Vagina (tissue), 2 donors: Measurements from ENCODE around the gene UBR3.

Source experiments
- POLR2A ChIP-seq, 2 donors: fragments of 450-650 bp; IDR thresholded peaks; one replicate each; pipeline ENCODE4 v1.6.1; 2017; ENCODE audit warnings: antibody characterized with exemption in 2 of 2, mild to moderate bottlenecking in 2 of 2, moderate library complexity in 2 of 2
- TF ChIP-seq, protein P1 (sequence below), 3 experiments: fragments of 450-650 bp in 2 of 3; fragments of 200-600 bp in 1 of 3; sonication (generic) in 1 of 3; IDR thresholded peaks; one replicate each; pipeline ENCODE4 v1.5.1; 2017 to 2019; ENCODE audit warnings: antibody characterized with exemption in 3 of 3, mild to moderate bottlenecking in 2 of 3, moderate library complexity in 2 of 3

DNA sequence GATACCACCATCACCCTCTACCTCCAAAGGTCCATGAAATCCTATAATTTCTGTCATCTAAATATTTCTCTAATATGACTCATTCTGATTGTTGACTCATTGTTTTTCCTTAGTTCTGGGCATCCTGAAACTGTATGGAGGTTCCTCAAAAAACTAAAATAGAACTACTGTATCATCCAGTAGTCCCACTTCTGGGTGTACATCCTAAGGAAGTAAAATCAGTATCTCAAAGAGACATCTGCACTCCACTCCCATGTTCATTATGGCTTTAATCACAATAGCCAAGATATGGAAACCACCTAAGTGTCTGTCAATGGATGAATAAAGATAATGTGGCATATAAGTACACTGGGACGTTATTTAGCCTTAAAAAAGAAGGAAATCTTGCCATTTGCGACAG lies 224.9 kb downstream of the UBR3 start:
- TF ChIP-seq, protein P1, sequence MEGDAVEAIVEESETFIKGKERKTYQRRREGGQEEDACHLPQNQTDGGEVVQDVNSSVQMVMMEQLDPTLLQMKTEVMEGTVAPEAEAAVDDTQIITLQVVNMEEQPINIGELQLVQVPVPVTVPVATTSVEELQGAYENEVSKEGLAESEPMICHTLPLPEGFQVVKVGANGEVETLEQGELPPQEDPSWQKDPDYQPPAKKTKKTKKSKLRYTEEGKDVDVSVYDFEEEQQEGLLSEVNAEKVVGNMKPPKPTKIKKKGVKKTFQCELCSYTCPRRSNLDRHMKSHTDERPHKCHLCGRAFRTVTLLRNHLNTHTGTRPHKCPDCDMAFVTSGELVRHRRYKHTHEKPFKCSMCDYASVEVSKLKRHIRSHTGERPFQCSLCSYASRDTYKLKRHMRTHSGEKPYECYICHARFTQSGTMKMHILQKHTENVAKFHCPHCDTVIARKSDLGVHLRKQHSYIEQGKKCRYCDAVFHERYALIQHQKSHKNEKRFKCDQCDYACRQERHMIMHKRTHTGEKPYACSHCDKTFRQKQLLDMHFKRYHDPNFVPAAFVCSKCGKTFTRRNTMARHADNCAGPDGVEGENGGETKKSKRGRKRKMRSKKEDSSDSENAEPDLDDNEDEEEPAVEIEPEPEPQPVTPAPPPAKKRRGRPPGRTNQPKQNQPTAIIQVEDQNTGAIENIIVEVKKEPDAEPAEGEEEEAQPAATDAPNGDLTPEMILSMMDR (IDR thresholded peaks at IDR 0.05), result no peak
- no peak for TF ChIP-seq POLR2A (IDR thresholded peaks at IDR 0.05)
